WTC11 (cell line): Measurements from ENCODE around the gene LTV1. TPM values are rescaled to one million over a fixed set of nuclear protein-coding genes. Genes with fewer than 3 reads are reported as not detected.

Source experiments
- ATAC-seq: fragments of 200-7000 bp; cut with Tn5 transposase; 2 replicates; pipeline ENCODE4 v1.10.0; 2021; ENCODE audit warnings: mild to moderate bottlenecking, moderate library complexity
- CTCF ChIA-PET: fragments of 300-600 bp; sonication (Branson Sonifier 250); formaldehyde crosslinking; loops from one replicate; lab custom pipeline; 2021; ENCODE audit warnings: antibody characterized with exemption; lab: Charles Lee
- POLR2A ChIA-PET: fragments of 350-600 bp; sonication (Branson Sonifier 250); formaldehyde crosslinking; loops from one replicate; lab custom pipeline; 2021; ENCODE audit warnings: antibody characterized with exemption; lab: Charles Lee
- DNase-seq: peaks from one replicate; pipeline ENCODE4 v3.0.0; 2021; ENCODE audit warnings: low spot score
- H3K27ac Mint-ChIP-seq: 2 replicates; pipeline ENCODE4 v1.8.0; 2021; ENCODE audit warnings: mixed read lengths
- H3K27me3 Mint-ChIP-seq: 2 replicates; pipeline ENCODE4 v1.8.0; 2021; ENCODE audit warnings: low read depth, mild to moderate bottlenecking, moderate library complexity, mixed read lengths
- H3K36me3 Mint-ChIP-seq: 2 replicates; pipeline ENCODE4 v1.8.0; 2021; ENCODE audit warnings: mixed read lengths
- H3K4me1 Mint-ChIP-seq: 2 replicates; pipeline ENCODE4 v1.8.0; 2022; ENCODE audit warnings: mixed read lengths
- H3K4me3 Mint-ChIP-seq: 2 replicates; pipeline ENCODE4 v1.8.0; 2021; ENCODE audit warnings: mild to moderate bottlenecking, moderate library complexity, mixed read lengths
- H3K9me3 Mint-ChIP-seq: 2 replicates; pipeline ENCODE4 v1.8.0; 2021; ENCODE audit warnings: mixed read lengths
- AFF4 ChIP-seq: sonication (generic); formaldehyde crosslinking; IDR thresholded peaks from 2 replicates; pipeline ENCODE4 v1.8.1; 2023; ENCODE audit warnings: mild to moderate bottlenecking, missing genetic modification reagents, borderline replicate concordance
- ARID4B ChIP-seq: sonication (generic); formaldehyde crosslinking; IDR thresholded peaks from 2 replicates; pipeline ENCODE4 v1.8.0; 2023; ENCODE audit warnings: missing genetic modification reagents, mild to moderate bottlenecking, borderline replicate concordance
- ATF1 ChIP-seq: sonication (generic); formaldehyde crosslinking; IDR thresholded peaks from 2 replicates; pipeline ENCODE4 v1.8.1; 2023; ENCODE audit warnings: mild to moderate bottlenecking, moderate library complexity, missing genetic modification reagents
- CREM ChIP-seq: sonication (generic); formaldehyde crosslinking; IDR thresholded peaks from 2 replicates; pipeline ENCODE4 v1.8.1; 2022; ENCODE audit warnings: mild to moderate bottlenecking, missing genetic modification reagents, moderate library complexity
- CTCF ChIP-seq: fragments of 200-600 bp; IDR thresholded peaks from 2 replicates; pipeline ENCODE4 v1.8.0; 2022; ENCODE audit warnings: antibody characterized with exemption
- E2F1 ChIP-seq: sonication (generic); formaldehyde crosslinking; IDR thresholded peaks from 2 replicates; pipeline ENCODE4 v1.8.0; 2022; ENCODE audit warnings: mild to moderate bottlenecking, missing genetic modification reagents
- E2F4 ChIP-seq: sonication (generic); formaldehyde crosslinking; IDR thresholded peaks from 2 replicates; pipeline ENCODE4 v1.8.1; 2022; ENCODE audit warnings: low read depth, mild to moderate bottlenecking, moderate library complexity, missing genetic modification reagents, borderline replicate concordance
- ESRRA ChIP-seq: sonication (generic); formaldehyde crosslinking; IDR thresholded peaks from 2 replicates; pipeline ENCODE4 v1.8.1; 2022; ENCODE audit warnings: mild to moderate bottlenecking, missing genetic modification reagents, borderline replicate concordance
- FOXJ3 ChIP-seq: sonication (generic); formaldehyde crosslinking; IDR thresholded peaks from 2 replicates; pipeline ENCODE4 v1.9.0; 2021; ENCODE audit warnings: missing genetic modification reagents, mild to moderate bottlenecking, borderline replicate concordance
- NFYB ChIP-seq: sonication (generic); formaldehyde crosslinking; conservative IDR thresholded peaks from 2 replicates; pipeline ENCODE4 v1.8.0; 2022; ENCODE audit warnings: low read depth, missing genetic modification reagents
- NR1H2 ChIP-seq: sonication (generic); formaldehyde crosslinking; IDR thresholded peaks from 2 replicates; pipeline ENCODE4 v1.9.0; 2021; ENCODE audit warnings: mild to moderate bottlenecking, moderate library complexity, missing genetic modification reagents
- USF2 ChIP-seq: sonication (generic); formaldehyde crosslinking; IDR thresholded peaks from 2 replicates; pipeline ENCODE4 v1.8.1; 2023; ENCODE audit warnings: mild to moderate bottlenecking, missing genetic modification reagents, moderate library complexity
- ZNF232 ChIP-seq: sonication (generic); formaldehyde crosslinking; IDR thresholded peaks from 2 replicates; pipeline ENCODE4 v1.8.0; 2022; ENCODE audit warnings: mild to moderate bottlenecking, missing genetic modification reagents
- ZNF263 ChIP-seq: sonication (generic); formaldehyde crosslinking; IDR thresholded peaks from 2 replicates; pipeline ENCODE4 v1.8.1; 2022; ENCODE audit warnings: low read depth, mild to moderate bottlenecking, moderate library complexity, missing genetic modification reagents
- ZNF281 ChIP-seq: sonication (generic); formaldehyde crosslinking; IDR thresholded peaks from 2 replicates; pipeline ENCODE4 v1.8.0; 2023; ENCODE audit warnings: mild to moderate bottlenecking, missing genetic modification reagents
- ZNF317 ChIP-seq: sonication (generic); formaldehyde crosslinking; IDR thresholded peaks from 2 replicates; pipeline ENCODE4 v1.8.1; 2023; ENCODE audit warnings: low read depth, mild to moderate bottlenecking, moderate library complexity, missing genetic modification reagents, borderline replicate concordance
- ZNF416 ChIP-seq: fragments of 250-450 bp; sonication (Bioruptor Pico); IDR thresholded peaks from 2 replicates; pipeline ENCODE4 v1.9.0; 2021; ENCODE audit warnings: mild to moderate bottlenecking, inconsistent platforms
- total RNA-seq: library from RNA; stranded (reverse); gene quantifications from 3 replicates; pipeline ENCODE4 v1.2.3, GENCODE V29; 2021

Gene LTV1
- total RNA-seq, 1 experiment from 2014 or later = 37.7 TPM

GRCh38 chr6:143900358-143900757 is 57.2 kb downstream of the LTV1 start (continued):
- no peak for TF ChIP-seq ARID4B (CRISPR knock-in tag)
- no peak for TF ChIP-seq ESRRA (CRISPR knock-in tag)
- TF ChIP-seq ZNF232 (CRISPR knock-in tag) = no peak

GRCh38 chr6:143901885-143902750 is 59.0 kb downstream of the LTV1 start:
- Mint-ChIP-seq H3K4me3 (no peak overlapping the region), H3K27me3 (no peaks in the 10 kb centered on the region), H3K4me1 (no peaks in the 10 kb centered on the region), H3K36me3 (no peaks in the 10 kb centered on the region), H3K9me3 (no peaks in the 10 kb centered on the region), H3K27ac (no peak overlapping the region)
- TF ChIP-seq ZNF317 (CRISPR knock-in tag) (no peak), ZNF416 (CRISPR knock-in tag) (no peak), CREM (CRISPR knock-in tag) (no peak), E2F4 (CRISPR knock-in tag) (no peak), USF2 (CRISPR knock-in tag) (no peak), ZNF263 (CRISPR knock-in tag) (no peak), FOXJ3 (no peak), NR1H2 (no peak), ATF1 (CRISPR knock-in tag) (no peak), NFYB (CRISPR knock-in tag) (no peak), CTCF (no peak), E2F1 (CRISPR knock-in tag) (no peak), ZNF281 (CRISPR knock-in tag) (no peak), AFF4 (CRISPR knock-in tag) (no peak)
- POLR2A ChIA-PET = no interaction called here
- CTCF ChIA-PET = interaction anchor here (0.9 to 1.0 kb wide), 2 partner anchors 38 to 40 kb away, joined by 3 to 4 read pairs; no protein-coding TSS in a partner anchor
- DNase-seq (no peak), ATAC-seq (no peak)
